DOHH2 (cell line): ENCODE data around the gene DCAF10.

Experiments
- CTCF ChIP-seq: fragments of 200-600 bp; sonication (generic); IDR thresholded peaks from one replicate; pipeline ENCODE4 v1.5.1; 2014; ENCODE audit warnings: antibody characterized with exemption, mild to moderate bottlenecking, low read depth, low read length; ENCODE audit not compliant: poor library complexity, severe bottlenecking
- EZH2phosphoT487 ChIP-seq: fragments of 200-600 bp; sonication (generic); IDR thresholded peaks from 2 replicates; pipeline ENCODE4 v1.6.1; 2017; ENCODE audit warnings: borderline replicate concordance, mild to moderate bottlenecking, antibody characterized with exemption, low read length, moderate library complexity, mixed read lengths

- TF ChIP-seq CTCF, result no peak
- no peak for TF ChIP-seq EZH2phosphoT487
Observed at GRCh38 chr9:37909326-37909725, 108.7 kb downstream of the DCAF10 start.
